ENCODE results near the gene CLASRP.

Gene CLASRP

GRCh38 chr19:45090606-45091005 lies 51.8 kb downstream of the CLASRP start (continued):
- TF ChIP-seq CREB5 (CRISPR knock-in tag; IDR thresholded peaks at IDR 0.05; ENCODE audit: low read depth) (no peak), GLIS3 (CRISPR knock-in tag; IDR thresholded peaks at IDR 0.05) (no peak)

DNA sequence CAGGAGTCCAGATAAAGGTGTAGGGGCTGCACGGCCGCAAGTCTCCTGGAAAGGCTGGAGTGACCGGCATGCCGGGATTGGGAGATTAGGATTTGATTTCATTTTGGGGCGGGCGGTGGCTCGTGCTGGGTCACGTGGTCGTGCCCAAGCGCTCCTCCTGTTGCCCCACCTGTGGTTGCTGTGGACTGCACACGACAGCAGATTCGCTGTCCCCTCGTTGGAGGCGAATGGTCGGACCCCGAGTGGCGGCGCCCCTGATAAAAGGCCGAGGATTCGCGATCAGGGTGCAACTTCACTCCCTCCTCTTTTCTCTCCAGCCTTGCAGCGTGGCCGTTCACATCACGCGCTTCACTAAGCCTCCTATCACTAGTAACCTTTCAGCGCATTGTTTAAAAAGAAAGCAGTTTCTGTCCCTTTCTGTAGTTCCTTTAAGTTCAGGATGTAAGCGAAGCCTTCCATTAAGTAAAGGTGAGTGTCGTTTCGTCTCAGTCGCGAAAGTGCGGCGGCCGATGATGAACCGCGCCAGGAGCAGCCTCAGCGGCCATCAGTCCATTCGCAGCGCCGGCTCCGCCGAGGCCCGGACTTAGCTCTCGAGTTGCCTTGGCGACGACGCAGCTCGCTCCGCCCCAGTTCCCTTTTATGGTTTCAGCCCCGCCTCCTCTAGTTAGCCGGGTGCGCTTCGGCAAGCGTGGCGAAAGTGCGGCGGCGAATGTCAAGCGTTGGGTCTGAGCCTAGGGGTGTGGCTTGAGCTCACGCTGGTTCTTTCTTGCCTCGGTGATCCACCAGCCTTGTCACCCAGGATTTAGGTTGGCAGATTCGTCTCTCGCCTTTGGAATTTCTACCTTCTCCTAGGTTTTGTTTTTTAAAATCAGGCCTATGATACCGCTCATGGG lies 52.4 kb downstream of the CLASRP start:
- peak; percentile 89 for ATAC-seq
- no peak for TF ChIP-seq PPARA (CRISPR knock-in tag; IDR thresholded peaks at IDR 0.05; ENCODE audit: borderline replicate concordance)
- TF ChIP-seq SNAI2 (CRISPR knock-in tag; IDR thresholded peaks at IDR 0.05) = no peak

DNA sequence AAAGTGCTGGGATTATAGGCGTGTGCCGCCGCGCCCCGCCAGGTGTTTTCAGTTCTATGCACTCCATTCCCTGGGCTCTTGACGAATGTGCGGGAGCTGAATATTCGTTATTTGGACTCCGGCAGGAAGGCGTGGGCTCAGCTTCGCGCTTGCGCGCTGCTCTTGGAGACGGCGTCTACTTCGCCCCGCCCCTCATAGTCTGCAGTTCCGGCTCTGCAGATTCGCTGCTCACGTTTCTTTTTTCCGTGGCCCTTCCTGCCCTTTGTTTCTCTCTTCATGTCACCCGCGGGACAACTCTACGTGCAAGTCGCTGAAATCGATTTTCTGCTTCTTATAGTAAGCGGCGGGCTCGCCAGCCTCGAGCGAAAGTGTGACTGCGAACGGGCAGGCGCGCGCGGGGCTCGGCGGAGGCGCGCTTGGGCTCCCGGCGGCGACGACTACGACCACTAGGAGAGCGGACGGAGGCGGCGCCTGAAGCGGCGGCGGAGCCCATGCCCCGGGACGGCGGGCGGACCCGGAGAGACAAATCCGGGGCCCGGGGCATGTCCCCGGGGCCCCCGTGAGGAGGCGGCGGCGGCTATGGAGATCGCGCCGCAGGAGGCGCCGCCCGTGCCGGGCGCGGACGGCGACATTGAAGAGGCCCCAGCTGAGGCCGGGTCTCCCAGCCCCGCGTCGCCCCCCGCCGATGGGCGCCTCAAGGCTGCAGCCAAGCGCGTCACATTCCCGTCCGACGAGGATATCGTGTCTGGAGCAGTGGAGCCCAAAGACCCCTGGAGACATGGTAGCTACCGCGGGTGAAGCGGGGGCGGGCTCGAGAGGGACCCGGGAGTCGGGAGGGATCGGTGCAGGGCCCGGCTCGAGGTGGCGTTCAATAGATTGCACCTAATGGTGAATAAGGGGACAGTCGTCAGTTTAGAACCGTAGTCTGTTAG lies 54.2 kb downstream of the CLASRP start, which contains the start of gene PPP1R37:
PPP1R37 (plus strand) TSS at position 433 of the 932 bp plus-strand sequence; CDS start at position 580, 147 bp downstream.
- TF ChIP-seq PPARA (CRISPR knock-in tag; IDR thresholded peaks at IDR 0.05; ENCODE audit: borderline replicate concordance) (no peak), RARB (CRISPR knock-in tag; IDR thresholded peaks at IDR 0.05) (no peak), ZC3H10 (CRISPR knock-in tag; IDR thresholded peaks at IDR 0.05) (no peak), ZNF70 (CRISPR knock-in tag; IDR thresholded peaks at IDR 0.05) (no peak), ESRRG (CRISPR knock-in tag; IDR thresholded peaks at IDR 0.05) (no peak), ZNF565 (CRISPR knock-in tag; conservative IDR thresholded peaks at IDR 0.05; ENCODE audit: low read depth) (no peak), GLIS3 (CRISPR knock-in tag; IDR thresholded peaks at IDR 0.05) (no peak), ZFP30 (CRISPR knock-in tag; IDR thresholded peaks at IDR 0.05) (no peak), BACH2 (CRISPR knock-in tag; IDR thresholded peaks at IDR 0.05; ENCODE audit: borderline replicate concordance) (no peak), TOX (CRISPR knock-in tag; IDR thresholded peaks at IDR 0.05; ENCODE audit: borderline replicate concordance) (no peak), CREB5 (CRISPR knock-in tag; IDR thresholded peaks at IDR 0.05; ENCODE audit: low read depth) (no peak)
- TF ChIP-seq, protein P1, sequence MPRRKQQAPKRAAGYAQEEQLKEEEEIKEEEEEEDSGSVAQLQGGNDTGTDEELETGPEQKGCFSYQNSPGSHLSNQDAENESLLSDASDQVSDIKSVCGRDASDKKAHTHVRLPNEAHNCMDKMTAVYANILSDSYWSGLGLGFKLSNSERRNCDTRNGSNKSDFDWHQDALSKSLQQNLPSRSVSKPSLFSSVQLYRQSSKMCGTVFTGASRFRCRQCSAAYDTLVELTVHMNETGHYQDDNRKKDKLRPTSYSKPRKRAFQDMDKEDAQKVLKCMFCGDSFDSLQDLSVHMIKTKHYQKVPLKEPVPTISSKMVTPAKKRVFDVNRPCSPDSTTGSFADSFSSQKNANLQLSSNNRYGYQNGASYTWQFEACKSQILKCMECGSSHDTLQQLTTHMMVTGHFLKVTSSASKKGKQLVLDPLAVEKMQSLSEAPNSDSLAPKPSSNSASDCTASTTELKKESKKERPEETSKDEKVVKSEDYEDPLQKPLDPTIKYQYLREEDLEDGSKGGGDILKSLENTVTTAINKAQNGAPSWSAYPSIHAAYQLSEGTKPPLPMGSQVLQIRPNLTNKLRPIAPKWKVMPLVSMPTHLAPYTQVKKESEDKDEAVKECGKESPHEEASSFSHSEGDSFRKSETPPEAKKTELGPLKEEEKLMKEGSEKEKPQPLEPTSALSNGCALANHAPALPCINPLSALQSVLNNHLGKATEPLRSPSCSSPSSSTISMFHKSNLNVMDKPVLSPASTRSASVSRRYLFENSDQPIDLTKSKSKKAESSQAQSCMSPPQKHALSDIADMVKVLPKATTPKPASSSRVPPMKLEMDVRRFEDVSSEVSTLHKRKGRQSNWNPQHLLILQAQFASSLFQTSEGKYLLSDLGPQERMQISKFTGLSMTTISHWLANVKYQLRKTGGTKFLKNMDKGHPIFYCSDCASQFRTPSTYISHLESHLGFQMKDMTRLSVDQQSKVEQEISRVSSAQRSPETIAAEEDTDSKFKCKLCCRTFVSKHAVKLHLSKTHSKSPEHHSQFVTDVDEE (CRISPR knock-in tag; IDR thresholded peaks at IDR 0.05) = no peak
- TF ChIP-seq, protein P2, sequence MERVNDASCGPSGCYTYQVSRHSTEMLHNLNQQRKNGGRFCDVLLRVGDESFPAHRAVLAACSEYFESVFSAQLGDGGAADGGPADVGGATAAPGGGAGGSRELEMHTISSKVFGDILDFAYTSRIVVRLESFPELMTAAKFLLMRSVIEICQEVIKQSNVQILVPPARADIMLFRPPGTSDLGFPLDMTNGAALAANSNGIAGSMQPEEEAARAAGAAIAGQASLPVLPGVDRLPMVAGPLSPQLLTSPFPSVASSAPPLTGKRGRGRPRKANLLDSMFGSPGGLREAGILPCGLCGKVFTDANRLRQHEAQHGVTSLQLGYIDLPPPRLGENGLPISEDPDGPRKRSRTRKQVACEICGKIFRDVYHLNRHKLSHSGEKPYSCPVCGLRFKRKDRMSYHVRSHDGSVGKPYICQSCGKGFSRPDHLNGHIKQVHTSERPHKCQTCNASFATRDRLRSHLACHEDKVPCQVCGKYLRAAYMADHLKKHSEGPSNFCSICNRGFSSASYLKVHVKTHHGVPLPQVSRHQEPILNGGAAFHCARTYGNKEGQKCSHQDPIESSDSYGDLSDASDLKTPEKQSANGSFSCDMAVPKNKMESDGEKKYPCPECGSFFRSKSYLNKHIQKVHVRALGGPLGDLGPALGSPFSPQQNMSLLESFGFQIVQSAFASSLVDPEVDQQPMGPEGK (CRISPR knock-in tag; IDR thresholded peaks at IDR 0.05; ENCODE audit: borderline replicate concordance) = no peak

DNA sequence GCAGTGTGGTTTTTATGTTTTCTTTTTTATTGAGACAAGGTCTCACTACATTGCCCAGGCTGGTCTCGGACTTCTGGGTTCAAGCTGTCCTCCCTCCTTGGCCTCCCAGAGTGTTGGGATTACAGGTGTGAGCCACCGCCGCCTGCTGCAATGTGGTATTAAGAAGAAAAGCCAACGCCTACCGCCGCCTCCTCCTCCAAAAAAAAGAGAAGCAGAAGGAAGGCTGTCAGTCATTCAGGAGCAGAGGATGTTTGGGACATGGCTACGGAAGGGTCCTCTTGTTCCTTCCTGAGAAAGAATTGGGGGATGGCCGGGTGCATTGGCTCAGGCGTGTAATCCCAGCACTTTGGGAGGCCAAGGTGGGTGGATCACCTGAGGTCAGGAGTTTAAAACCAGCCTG lies 55.3 kb downstream of the CLASRP start:
- ATAC-seq = no peak
- TF ChIP-seq TCF4 (CRISPR knock-in tag; IDR thresholded peaks at IDR 0.05; ENCODE audit: borderline replicate concordance) (no peak), CSDC2 (CRISPR knock-in tag; IDR thresholded peaks at IDR 0.05) (no peak), SNAI2 (CRISPR knock-in tag; IDR thresholded peaks at IDR 0.05) (no peak), TOX (CRISPR knock-in tag; IDR thresholded peaks at IDR 0.05; ENCODE audit: borderline replicate concordance) (no peak), ISL1 (CRISPR knock-in tag; IDR thresholded peaks at IDR 0.05) (no peak), OSR1 (CRISPR knock-in tag; IDR thresholded peaks at IDR 0.05) (no peak), GLIS3 (CRISPR knock-in tag; IDR thresholded peaks at IDR 0.05) (no peak), POU6F1 (CRISPR knock-in tag; IDR thresholded peaks at IDR 0.05; ENCODE audit: borderline replicate concordance, low read depth) (no peak), CSRNP3 (CRISPR knock-in tag; IDR thresholded peaks at IDR 0.05) (no peak), ZC3H10 (CRISPR knock-in tag; IDR thresholded peaks at IDR 0.05) (no peak), ESRRG (CRISPR knock-in tag; IDR thresholded peaks at IDR 0.05) (no peak)

More for the DNA sequence above, 54.2 kb downstream of the CLASRP start, which contains the start of gene PPP1R37:
- ATAC-seq = peak; percentile 77

Data from SK-N-SH treated with all-trans-retinoic acid at 6 μM for 48 hours (cell line).